GM18519 (cell line): Measurements from ENCODE around the gene RAET1L.
A peak's percentile ranks its signal among the peaks of the same experiment; 100 is the strongest.
"Not testable (repeated sequence)": the region's sequence is repeated elsewhere in the genome, so short reads cannot be mapped to it uniquely, and the experiment has no call there.

ENCODE experiments used
- ATAC-seq: cut with Tn5 transposase; IDR thresholded peaks from one replicate; pipeline ENCODE4 v1.9.1; 2021; ENCODE audit warnings: mild to moderate bottlenecking, moderate library complexity; ENCODE audit not compliant: unreplicated experiment, low FRiP score

Gene RAET1L

GRCh38 chr6:150018846-150019580 is 6.3 kb downstream of the RAET1L start:
- ATAC-seq, result no peak

DNA sequence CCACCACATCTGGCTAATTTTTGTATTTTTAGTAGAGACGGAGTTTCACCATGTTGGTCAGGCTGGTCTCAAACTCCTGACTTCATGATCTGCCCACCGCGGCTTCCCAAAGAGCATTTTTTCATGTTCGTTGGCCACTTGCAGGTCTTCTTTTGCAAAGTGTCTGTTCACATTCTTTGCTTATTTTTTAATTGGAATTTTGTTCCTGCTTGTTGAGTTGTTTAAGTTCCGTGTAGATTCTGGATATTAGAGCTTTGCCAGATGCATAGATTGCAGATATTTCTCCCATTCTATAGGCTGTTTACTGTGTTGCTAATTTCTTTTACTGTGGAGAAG is 8.2 kb downstream of the RAET1L start:
- ATAC-seq, result not testable (repeated sequence)

- no peak for ATAC-seq
Observed at GRCh38 chr6:150016324-150017185, 8.8 kb downstream of the RAET1L start.

GRCh38 chr6:150015281-150016001 is 9.9 kb downstream of the RAET1L start:
- not testable (repeated sequence) for ATAC-seq

DNA sequence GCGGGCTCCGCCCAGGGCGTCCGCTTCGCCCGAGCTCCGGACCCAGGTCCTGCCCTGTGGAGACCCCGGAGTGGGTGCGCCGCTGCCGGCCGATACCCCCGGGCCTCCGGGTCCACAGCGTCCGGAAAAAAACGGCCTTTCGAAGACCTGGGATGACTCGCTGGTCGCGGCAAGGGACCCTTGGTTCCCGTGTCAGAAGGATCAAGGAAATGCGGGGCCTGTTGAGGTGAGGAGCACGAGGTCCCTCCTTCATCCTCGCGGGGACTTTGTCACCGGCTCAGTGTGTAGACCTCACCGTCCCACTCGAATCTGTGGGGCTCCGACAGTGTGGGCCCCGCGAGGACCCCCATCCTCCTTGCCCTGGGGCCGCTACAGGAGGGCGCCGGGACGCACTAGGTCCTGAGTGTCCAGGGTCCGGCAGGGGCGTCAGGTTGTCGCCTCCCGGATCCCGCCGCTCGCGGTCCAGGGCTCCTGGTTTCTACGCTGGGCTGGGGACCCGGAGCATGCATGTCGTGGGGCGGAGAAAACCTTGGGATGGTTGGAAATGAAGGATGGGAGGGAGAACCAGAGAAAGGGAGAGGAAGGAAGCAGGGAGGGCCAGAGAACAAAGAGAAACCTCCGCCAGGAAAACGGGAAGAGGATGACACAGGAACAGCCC is 10.6 kb downstream of the RAET1L start:
- not testable (repeated sequence) for ATAC-seq

- ATAC-seq, result not testable (repeated sequence)
Observed at GRCh38 chr6:150013785-150014622, 11.3 kb downstream of the RAET1L start.

DNA sequence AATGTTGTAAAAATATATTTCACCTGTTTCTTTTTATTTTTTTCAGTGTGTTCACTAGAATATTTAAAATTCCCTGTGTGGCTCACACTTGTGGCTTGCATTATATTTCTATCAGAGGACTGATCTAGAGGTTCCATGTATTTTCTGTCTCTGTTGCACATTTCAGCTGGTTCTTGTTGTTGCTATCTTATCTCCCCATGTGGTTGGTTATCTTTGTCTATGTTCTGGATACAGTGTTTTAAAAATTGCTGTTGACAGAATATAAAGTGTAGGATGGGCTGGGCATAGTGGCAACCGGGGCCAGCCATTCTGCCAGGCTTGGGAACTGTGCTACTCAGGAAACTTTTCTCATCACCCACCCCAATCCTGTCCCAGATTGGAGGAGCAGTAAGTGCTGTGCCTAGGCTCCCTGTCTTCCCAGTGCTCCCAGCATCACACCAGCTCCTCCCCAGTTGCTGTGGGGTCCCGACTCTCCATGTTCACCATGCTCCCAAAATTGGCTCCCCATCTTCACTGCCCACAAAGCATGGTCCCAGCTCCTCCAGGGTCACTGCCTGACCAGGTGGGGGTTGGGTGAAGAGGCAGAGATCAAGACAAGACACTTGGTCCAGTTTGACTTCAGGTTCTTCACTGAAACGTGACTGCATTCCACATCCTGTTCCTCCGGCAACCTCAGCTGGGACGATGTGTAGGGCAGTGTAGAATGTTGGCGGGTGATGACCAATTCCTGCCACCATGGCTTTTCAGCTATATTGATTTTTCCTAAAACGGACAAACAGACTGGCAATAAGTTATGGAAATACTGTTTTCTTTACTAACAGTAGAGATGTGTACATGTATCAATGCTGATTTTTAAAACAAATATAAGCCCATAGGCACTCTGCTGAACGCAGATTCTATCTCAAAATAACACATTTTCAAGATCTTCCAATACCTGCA is 12.2 kb downstream of the RAET1L start:
- not testable (repeated sequence) for ATAC-seq

- no peak for ATAC-seq
Observed at GRCh38 chr6:150008588-150008987, 16.7 kb downstream of the RAET1L start.

GRCh38 chr6:150006961-150007464 is 18.3 kb downstream of the RAET1L start:
- no peak for ATAC-seq

- ATAC-seq, result no peak
Observed at GRCh38 chr6:150005761-150006651, 19.3 kb downstream of the RAET1L start.

DNA sequence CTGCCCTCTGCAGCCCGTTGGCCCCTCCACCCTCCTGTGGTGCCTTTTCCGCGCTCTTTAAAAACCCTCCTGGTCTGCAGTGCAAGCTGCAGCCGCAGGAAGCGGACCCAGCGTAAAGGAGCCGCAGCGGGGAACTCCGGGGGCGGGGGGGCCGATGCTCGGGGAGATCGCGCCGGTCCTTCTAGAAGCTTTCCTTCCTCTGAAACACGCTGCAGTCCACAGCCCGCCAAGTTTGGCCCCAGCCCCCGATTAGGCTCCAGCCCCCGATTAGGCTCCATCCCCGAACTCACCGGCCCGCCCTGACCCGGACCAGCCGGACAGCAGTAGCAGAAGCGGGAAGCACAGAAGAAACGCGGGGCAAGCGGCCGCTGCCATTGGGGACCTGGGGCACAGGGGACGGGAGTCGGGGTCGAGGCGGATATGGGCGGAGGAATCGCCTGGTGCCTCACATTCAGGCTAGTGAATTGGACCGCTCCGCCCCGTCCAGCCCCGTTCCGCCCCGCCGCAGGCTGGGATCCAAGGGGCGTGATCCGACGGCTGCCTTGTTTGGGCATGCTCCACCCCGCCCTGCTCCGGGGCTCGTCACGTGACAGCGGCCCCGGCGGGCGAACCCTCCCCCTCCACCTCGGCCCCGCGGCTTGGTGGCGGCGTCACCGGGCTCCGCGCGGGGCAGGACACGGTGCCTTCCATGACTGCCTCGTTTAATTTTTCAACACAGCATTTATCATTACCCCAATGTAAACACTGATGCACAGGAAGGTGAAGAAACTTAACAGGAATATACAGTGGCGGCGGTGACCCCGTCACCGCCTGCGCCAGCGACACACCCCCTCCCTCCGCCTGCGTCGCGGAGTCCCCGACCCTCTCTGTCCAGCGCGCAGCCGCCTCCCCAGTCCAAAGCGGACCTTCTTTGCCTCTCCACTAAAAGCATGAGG is 20.3 kb downstream of the RAET1L start:
- ATAC-seq, result peak; percentile 52

- no peak for ATAC-seq
Observed at GRCh38 chr6:150004101-150004782, 21.1 kb downstream of the RAET1L start.

DNA sequence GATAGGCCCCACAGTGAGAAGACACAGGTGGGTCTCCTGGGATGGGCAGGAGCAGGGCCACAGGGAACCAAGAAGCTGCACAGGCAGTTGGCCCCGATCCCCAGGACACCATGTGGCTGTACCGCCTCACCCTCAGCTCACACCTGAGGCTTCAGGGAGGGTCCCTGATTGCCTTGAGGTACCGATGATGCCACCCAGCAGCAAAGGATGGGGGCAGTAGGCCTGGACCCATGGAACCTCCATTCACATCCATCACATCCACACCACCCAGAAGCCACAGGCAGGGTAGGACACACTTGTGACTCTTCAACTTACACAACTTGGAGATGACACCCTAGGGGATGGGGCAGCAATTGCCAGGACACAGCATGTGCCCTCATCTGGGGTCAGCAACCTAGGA is 21.7 kb downstream of the RAET1L start:
- not testable (repeated sequence) for ATAC-seq

GRCh38 chr6:150002710-150003109 is 22.6 kb downstream of the RAET1L start:
- no peak for ATAC-seq

GRCh38 chr6:150001295-150002008 is 23.9 kb downstream of the RAET1L start:
- ATAC-seq, result peak; percentile 27
